Measurements from ENCODE around the gene ARHGEF37.
"Not testable (repeated sequence)": the region's sequence is repeated elsewhere in the genome, so short reads cannot be mapped to it uniquely, and the experiment has no call there.

ARHGEF37 gene

GRCh38 chr5:149648464-149649393, 67.4 kb downstream of the ARHGEF37 start:
- DNase-seq, result not testable (repeated sequence)

DNA sequence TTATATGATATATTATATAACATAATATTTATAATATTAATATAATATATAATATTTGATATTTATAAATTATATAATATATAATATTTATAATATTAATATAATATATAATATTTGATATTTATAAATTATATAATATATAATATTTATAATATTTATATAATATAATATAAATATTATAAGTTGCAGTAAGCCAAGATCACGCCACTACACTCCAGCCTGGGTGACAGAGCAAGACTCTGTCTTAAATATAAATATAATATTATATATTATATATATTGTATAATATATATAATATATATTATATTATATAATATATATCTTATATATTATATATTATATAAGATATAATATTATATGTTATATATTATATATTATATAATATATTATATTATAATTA, 68.4 kb downstream of the ARHGEF37 start:
- not testable (repeated sequence) for DNase-seq

- DNase-seq, result no peak
Measured at GRCh38 chr5:149651686-149652085, 70.4 kb downstream of the ARHGEF37 start.

DNA sequence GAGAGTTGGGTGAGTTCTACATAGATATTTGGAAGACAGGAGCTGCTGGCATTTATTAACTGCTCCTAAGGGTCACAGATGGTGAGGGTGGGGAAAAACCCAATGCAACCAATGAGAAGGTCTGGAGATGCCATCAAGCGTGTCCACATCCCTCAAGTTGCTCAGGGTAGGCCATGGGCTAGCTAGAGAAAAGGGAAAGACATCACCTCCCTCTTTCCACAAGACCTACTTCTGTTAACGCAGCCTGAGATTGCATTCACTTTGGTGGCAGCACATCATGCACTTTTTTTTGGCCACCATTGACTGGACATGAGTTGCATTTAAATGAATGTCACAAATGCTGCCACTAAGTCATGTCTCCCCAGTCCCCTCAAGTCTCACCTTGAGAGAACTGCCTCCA, 71.4 kb downstream of the ARHGEF37 start:
- no peak for DNase-seq

GRCh38 chr5:149654231-149654630, 72.9 kb downstream of the ARHGEF37 start:
- DNase-seq, result no peak

- DNase-seq, result no peak
Measured at GRCh38 chr5:149654883-149655505, 73.7 kb downstream of the ARHGEF37 start.

GRCh38 chr5:149656576-149657182, 75.4 kb downstream of the ARHGEF37 start:
- DNase-seq, result no peak

- DNase-seq, result no peak
Measured at GRCh38 chr5:149657324-149657723, 76.0 kb downstream of the ARHGEF37 start.

DNA sequence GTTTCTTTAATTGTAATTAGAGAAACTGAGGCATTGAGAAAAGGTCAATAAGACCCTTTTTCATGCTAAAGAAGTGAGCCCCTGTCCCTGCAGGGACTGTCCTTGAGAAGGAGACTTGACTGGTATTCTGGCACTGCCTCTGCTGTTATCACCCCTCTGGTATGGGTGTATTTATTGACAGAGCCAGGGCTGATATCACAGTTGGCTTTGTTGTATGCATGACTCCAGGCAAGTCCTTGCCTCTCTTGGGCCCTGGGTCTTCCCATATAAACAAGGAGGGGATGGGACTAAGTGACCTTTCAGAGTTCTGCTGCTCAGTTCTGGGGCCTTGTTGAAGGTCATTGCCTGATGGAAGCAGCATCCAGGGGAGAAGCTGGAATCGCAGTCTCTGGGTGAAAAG, 77.0 kb downstream of the ARHGEF37 start:
- DNase-seq, result no peak

DNA sequence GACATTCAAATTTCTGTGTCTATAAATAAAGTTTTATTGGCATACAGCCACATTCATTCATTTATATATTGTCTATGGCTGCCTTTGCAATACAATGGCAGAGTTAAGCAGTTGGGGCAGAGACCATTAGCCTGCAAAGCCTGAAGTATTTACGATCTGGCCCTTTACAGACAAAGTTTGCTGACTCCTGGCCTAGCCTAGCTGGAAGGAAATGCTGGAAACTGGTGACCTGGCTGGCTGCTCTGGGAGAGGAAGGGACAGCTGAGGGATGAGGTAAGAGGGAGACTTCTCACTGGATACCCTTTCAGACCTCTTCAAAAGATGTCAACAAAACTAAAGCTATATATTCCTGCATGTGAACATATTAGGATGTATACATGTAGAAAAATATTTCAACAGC, 82.8 kb downstream of the ARHGEF37 start:
- no peak for DNase-seq

DNA sequence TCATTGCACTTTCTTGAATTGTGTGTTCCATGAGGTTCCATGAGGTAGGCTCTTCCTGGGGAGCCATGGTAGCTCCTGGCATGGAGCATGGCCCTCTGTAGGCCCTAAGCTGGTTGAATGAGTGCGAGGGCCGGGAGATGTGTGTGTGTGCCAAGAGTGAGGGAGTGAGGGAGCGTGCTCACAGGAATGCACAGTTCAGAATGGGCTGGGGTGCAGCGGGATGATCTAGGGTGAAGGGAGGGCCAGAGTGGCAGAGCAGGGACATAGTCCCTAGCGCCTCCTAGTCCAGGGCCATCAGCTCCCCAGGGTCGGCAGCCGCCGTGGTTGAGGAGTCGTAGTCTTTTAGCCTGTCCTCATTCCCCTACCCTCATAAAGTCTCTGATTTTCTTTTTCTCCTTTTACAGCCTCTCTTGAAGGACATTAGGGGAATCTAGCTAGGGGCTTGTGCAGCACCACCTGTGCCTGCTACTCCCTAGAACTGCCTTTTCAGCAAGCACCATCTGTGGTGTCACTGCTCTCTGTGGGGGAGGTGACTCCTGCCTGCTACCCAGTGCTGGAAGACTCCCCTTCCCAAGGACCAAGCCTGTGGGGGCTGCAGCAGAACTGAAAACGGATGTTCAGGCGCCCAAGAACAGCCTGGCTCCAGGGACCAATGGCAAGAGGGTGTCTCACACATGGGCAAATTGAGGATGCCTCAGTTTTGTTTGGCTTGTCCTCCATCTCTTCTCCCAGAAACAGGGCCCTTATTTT, 83.5 kb downstream of the ARHGEF37 start:
- DNase-seq, result no peak

DNA sequence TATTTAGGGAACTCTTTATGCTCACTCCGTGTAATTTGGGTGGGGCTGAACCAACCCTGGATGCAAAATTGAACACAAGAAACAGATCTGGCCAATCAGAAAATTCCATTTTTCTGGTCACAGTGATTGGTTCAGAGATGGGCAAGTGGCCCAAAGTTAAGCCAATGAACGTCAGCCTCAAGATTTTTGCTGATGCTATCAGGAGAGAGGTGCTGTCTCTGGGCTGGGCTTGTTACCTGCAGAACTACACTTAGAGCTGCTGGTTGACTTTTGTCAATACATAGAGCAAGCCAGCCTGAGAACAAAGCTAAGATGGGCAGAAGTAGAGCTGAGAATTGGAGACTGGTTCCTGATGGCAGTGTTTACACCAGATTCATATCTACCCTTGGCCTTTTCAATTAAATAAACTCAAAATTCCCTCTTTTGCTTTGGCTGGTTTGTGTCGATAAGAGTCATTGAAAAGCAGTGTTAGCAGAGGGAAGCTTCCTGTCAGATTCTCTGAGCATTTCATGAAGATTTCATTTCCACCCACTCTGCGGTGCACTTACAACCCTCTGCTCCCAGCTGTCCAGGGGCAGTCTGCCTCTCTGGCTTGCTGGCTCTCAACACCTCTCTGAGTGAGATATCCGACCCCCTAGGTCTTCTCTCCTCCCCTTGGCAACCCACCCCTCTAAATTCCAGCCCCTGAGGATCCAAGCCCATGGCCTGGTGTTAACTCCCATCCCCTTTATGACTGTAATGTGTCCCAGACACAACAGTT, 84.3 kb downstream of the ARHGEF37 start:
- DNase-seq, result no peak

GRCh38 chr5:149666212-149666852, 85.0 kb downstream of the ARHGEF37 start:
- no peak for DNase-seq

GRCh38 chr5:149667084-149667828, 86.0 kb downstream of the ARHGEF37 start:
- DNase-seq, result no peak

DNA sequence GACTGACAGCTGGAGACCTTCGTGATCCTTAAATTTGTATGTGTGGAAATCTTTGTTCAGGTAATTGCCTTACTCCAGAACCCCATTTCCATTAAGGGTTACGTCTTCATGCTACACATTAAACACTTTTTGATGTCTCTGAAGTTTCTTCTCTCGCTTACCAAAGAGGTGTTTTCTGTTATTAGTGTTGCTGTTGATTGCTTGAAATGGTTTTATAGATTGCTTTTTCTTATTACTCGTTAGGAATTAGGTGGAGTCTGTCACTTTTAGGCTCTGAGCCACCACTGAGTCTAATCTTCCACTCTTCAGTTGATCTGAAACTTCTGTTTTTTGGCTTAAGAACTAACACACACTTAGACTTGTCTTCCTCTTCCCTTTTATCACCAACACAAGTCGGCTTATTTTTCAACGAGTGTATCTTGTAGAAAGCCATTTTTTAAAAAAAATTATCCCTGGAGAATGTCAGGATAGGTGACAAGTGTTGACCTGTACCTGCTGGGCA, 86.6 kb downstream of the ARHGEF37 start:
- no peak for DNase-seq

GRCh38 chr5:149669273-149669672, 88.0 kb downstream of the ARHGEF37 start:
- not testable (repeated sequence) for DNase-seq

- no peak for DNase-seq
Measured at GRCh38 chr5:149671544-149671943, 90.2 kb downstream of the ARHGEF37 start.

- no peak for DNase-seq
Measured at GRCh38 chr5:149672701-149673476, 91.6 kb downstream of the ARHGEF37 start.

GRCh38 chr5:149674686-149675085, 93.4 kb downstream of the ARHGEF37 start:
- DNase-seq, result no peak

All from C1 segment of cervical spinal cord (tissue), 14 donors.